ENCODE results near the gene BRINP2.

DNA sequence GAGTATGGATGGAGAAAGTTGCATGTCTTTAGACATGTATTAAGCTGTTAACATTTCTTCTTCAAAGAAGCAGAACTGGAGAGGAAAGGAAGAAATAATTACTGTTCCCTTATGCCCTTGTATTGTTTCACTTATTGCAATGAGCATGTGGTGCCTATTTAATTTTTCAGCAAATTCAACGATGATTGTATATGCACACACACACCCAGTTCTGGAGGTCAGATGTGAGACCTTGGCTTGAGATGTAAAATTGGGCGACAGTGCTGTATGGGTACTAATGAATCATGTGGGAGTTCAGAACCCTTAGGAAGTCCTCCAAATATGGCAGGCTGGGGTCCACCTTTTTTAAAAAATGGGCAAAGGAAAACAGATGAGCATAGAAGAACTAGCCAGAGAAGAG, 27.5 kb downstream of the BRINP2 start:
- no peak for TF ChIP-seq POLR2AphosphoS5 (IDR thresholded peaks at IDR 0.05; ENCODE audit: low read depth, low read length)
- TF ChIP-seq CTCF (IDR thresholded peaks at IDR 0.05; ENCODE audit: control extremely low read depth in 1 of 3, insufficient read depth in 1 of 3, low read depth in 1 of 3, low read length in 3 of 3) = no peak
- TF ChIP-seq HDAC2 (IDR thresholded peaks at IDR 0.05; ENCODE audit: borderline replicate concordance in 1 of 2, low read depth in 2 of 2, low read length in 2 of 2) = no peak
- no peak for TF ChIP-seq TAF7 (optimal IDR thresholded peaks at IDR 0.05; ENCODE audit: borderline replicate concordance, low read depth, low read length)
- no peak for TF ChIP-seq SP1 (IDR thresholded peaks at IDR 0.05; ENCODE audit: low read depth, low read length)
- no peak for TF ChIP-seq POLR2A (IDR thresholded peaks at IDR 0.05; ENCODE audit: control extremely low read depth in 1 of 2, low read depth in 2 of 2, low read length in 2 of 2)
- TF ChIP-seq GABPA (IDR thresholded peaks at IDR 0.05; ENCODE audit: borderline replicate concordance, insufficient read depth, low read length) = no peak
- no peak for TF ChIP-seq MAFK (IDR thresholded peaks at IDR 0.05; ENCODE audit: low read depth, low read length)
- no peak for TF ChIP-seq CHD1 (IDR thresholded peaks at IDR 0.05; ENCODE audit: low read depth, low read length)
- no peak for TF ChIP-seq ATF2 (IDR thresholded peaks at IDR 0.05; ENCODE audit: low read length)
- TF ChIP-seq, protein P1, sequence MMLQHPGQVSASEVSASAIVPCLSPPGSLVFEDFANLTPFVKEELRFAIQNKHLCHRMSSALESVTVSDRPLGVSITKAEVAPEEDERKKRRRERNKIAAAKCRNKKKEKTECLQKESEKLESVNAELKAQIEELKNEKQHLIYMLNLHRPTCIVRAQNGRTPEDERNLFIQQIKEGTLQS (IDR thresholded peaks at IDR 0.05; ENCODE audit: insufficient read depth, low read depth, low read length) = no peak
- no peak for TF ChIP-seq RNF2 (IDR thresholded peaks at IDR 0.05; ENCODE audit: borderline replicate concordance, low read depth, low read length, missing control alignments, poor library complexity, severe bottlenecking)
- no peak for TF ChIP-seq JUND (IDR thresholded peaks at IDR 0.05; ENCODE audit: low read length)
- no peak for TF ChIP-seq JUN (IDR thresholded peaks at IDR 0.05; ENCODE audit: low read depth, low read length)

Data from H1 (cell line).